Measurements from ENCODE around the gene DLX4. TPM values are rescaled to one million over a fixed set of nuclear protein-coding genes. Genes with fewer than 3 reads are reported as not detected.

The DLX4 gene
- total and polyA plus RNA-seq, 10 of the 15 experiments (the other 5 are each of a cell fraction or from before 2014, with no cell fraction given): 0.05 to 0.29 (median 0.15) TPM

DNA sequence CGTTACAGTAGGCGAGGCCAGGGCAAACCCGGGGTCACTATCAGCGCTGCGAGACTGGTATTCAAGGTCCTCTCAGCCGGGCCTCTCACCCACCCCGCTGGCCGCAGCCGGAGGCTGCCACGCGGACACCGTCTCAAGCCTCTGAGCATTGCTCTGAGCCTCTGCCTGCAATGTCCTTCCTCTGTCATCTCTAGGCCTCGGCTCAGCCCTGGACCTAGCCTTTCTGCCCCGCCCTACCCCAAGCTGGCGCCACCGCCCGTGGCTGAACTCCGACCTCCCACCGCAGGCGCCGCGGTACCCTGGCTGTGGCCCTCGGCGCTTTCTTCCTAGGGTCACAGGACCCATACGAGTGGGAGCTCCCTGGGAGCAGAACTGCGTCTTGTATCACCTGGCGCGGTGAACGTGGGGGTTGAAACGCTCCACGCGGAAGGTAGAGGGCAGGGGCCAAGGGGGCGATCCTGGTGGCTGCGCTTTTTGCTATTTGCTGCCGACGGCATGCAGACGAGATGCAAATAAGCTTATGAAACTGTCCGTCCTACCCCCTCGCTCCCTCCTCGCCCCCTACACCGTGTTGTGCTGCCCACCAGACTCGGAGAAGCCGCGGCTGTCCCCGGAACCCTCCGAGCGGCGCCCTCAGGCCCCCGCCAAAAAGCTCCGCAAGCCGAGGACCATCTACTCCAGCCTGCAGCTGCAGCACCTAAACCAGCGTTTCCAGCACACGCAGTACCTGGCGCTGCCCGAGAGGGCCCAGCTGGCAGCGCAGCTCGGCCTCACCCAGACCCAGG is 3.7 kb downstream of the DLX4 start:
- WGBS (ENCODE audit: insufficient coverage, insufficient replicate concordance, low lambda C conversion rate, missing lambda C conversion rate): 24% methylated on average over 57 of the region's 57 CpGs
- ATAC-seq: no peak
- RAD21 ChIA-PET (ENCODE audit: unreplicated experiment): no interaction called here
- Histone ChIP-seq H3K27me3 (replicated peaks in 1 of 2; ENCODE audit: control insufficient read depth in 2 of 2, insufficient read depth in 2 of 2, low read length in 1 of 2) (peaks cover 26 to 28% of the 10 kb centered on the region in 2 experiments), H3K4me1 (ENCODE audit: control insufficient read depth, insufficient read depth, low read length) (no peaks in the 10 kb centered on the region; the same call in 1 of the 2 replicates), H3K9me3 (replicated peaks; ENCODE audit: control insufficient read depth, insufficient read depth, low read length) (no peaks in the 10 kb centered on the region), H3K79me2 (ENCODE audit: control insufficient read depth, insufficient read depth, low read length) (no peaks in the 10 kb centered on the region), H2AFZ (ENCODE audit: control insufficient read depth, low read depth, low read length) (no peak overlapping the region), H4K20me1 (ENCODE audit: control insufficient read depth, insufficient read depth) (no peaks in the 10 kb centered on the region), H3K36me3 (ENCODE audit: control insufficient read depth in 2 of 2, insufficient read depth in 2 of 2, low read length in 1 of 2) (no peaks in the 10 kb centered on the region), H3K27ac (ENCODE audit: control insufficient read depth, insufficient read depth) (no peak overlapping the region), H3K4me3 (no peak overlapping the region), H3K4me2 (ENCODE audit: control insufficient read depth, insufficient read depth) (no peak overlapping the region), H3K9ac (ENCODE audit: control insufficient read depth, insufficient read depth, low read length) (no peak overlapping the region)
- no peak for DNase-seq (ENCODE audit: low read depth, low spot score)
- SMC1A ChIA-PET (ENCODE audit: uncharacterized antibody, unreplicated experiment): interaction anchor here (0.5 kb wide), 1 partner anchor 596 kb away, joined by 3 read pairs; no protein-coding TSS in a partner anchor
- POLR2A ChIA-PET: no interaction called here
- no peak for FAIRE-seq
- intact Hi-C loops (cut with micrococcal nuclease; ENCODE audit: unreplicated experiment): no loop called here
- in situ Hi-C loops (cut with MboI): no loop called here
- CTCF ChIA-PET: interaction anchor here (1.3 kb wide), 2 partner anchors 24 to 25 kb away, joined by 3 to 5 read pairs; no protein-coding TSS in a partner anchor
- no peak for TF ChIP-seq TARDBP (IDR thresholded peaks at IDR 0.05; ENCODE audit: borderline replicate concordance)
- TF ChIP-seq, protein P1, sequence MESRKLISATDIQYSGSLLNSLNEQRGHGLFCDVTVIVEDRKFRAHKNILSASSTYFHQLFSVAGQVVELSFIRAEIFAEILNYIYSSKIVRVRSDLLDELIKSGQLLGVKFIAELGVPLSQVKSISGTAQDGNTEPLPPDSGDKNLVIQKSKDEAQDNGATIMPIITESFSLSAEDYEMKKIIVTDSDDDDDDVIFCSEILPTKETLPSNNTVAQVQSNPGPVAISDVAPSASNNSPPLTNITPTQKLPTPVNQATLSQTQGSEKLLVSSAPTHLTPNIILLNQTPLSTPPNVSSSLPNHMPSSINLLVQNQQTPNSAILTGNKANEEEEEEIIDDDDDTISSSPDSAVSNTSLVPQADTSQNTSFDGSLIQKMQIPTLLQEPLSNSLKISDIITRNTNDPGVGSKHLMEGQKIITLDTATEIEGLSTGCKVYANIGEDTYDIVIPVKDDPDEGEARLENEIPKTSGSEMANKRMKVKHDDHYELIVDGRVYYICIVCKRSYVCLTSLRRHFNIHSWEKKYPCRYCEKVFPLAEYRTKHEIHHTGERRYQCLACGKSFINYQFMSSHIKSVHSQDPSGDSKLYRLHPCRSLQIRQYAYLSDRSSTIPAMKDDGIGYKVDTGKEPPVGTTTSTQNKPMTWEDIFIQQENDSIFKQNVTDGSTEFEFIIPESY (IDR thresholded peaks at IDR 0.05): no peak
- TF ChIP-seq NR2C1 (IDR thresholded peaks at IDR 0.05): no peak
- TF ChIP-seq, protein P2, sequence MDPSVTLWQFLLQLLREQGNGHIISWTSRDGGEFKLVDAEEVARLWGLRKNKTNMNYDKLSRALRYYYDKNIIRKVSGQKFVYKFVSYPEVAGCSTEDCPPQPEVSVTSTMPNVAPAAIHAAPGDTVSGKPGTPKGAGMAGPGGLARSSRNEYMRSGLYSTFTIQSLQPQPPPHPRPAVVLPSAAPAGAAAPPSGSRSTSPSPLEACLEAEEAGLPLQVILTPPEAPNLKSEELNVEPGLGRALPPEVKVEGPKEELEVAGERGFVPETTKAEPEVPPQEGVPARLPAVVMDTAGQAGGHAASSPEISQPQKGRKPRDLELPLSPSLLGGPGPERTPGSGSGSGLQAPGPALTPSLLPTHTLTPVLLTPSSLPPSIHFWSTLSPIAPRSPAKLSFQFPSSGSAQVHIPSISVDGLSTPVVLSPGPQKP (IDR thresholded peaks at IDR 0.05; ENCODE audit: low read depth, low read length): no peak
- TF ChIP-seq DPF2 (IDR thresholded peaks at IDR 0.05): no peak
- TF ChIP-seq, protein P3, sequence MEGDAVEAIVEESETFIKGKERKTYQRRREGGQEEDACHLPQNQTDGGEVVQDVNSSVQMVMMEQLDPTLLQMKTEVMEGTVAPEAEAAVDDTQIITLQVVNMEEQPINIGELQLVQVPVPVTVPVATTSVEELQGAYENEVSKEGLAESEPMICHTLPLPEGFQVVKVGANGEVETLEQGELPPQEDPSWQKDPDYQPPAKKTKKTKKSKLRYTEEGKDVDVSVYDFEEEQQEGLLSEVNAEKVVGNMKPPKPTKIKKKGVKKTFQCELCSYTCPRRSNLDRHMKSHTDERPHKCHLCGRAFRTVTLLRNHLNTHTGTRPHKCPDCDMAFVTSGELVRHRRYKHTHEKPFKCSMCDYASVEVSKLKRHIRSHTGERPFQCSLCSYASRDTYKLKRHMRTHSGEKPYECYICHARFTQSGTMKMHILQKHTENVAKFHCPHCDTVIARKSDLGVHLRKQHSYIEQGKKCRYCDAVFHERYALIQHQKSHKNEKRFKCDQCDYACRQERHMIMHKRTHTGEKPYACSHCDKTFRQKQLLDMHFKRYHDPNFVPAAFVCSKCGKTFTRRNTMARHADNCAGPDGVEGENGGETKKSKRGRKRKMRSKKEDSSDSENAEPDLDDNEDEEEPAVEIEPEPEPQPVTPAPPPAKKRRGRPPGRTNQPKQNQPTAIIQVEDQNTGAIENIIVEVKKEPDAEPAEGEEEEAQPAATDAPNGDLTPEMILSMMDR (IDR thresholded peaks at IDR 0.05 in 2 of 3, conservative IDR thresholded peaks at IDR 0.05 in 1 of 3; ENCODE audit: control insufficient read depth in 2 of 3, extremely low read depth in 1 of 3, insufficient read depth in 1 of 3, low read depth in 3 of 3, low read length in 3 of 3): no peak
- no peak for TF ChIP-seq ZBED1 (IDR thresholded peaks at IDR 0.05; ENCODE audit: borderline replicate concordance)
- no peak for TF ChIP-seq MEF2A (IDR thresholded peaks at IDR 0.05; ENCODE audit: insufficient read depth, low read depth, low read length)
- TF ChIP-seq BHLHE40 (IDR thresholded peaks at IDR 0.05; ENCODE audit: borderline replicate concordance in 1 of 2, low read depth in 2 of 2, low read length in 1 of 2): no peak
- no TSS peak for BruUV-seq (replicated peaks)
